GM23248 (cell line): ENCODE measurements around the gene MS4A2. TPM values are rescaled to one million over a fixed set of nuclear protein-coding genes. Genes with fewer than 3 reads are reported as not detected.

Experiments
- DNase-seq: peaks from one replicate; pipeline ENCODE4 v3.0.0-alpha.2; 2015
- H2AFZ ChIP-seq: fragments of 200-600 bp; sonication (generic); 2 replicates; pipeline ENCODE4 v1.6.1; 2016; ENCODE audit warnings: antibody characterized with exemption
- H3F3A ChIP-seq: fragments of 200-600 bp; sonication (generic); 2 replicates; pipeline ENCODE4 v1.6.1; 2016; ENCODE audit warnings: mild to moderate bottlenecking, antibody characterized with exemption, mixed run types; ENCODE audit not compliant: insufficient read depth
- H3K27ac ChIP-seq: fragments of 200-600 bp; sonication (generic); 2 replicates; pipeline ENCODE4 v1.5.1; 2016; ENCODE audit warnings: mild to moderate bottlenecking
- H3K27me3 ChIP-seq: fragments of 200-600 bp; sonication (generic); replicated peaks from 2 replicates; pipeline ENCODE4 v1.6.1; 2016; ENCODE audit warnings: mild to moderate bottlenecking; ENCODE audit not compliant: insufficient read depth
- H3K36me3 ChIP-seq: fragments of 200-600 bp; sonication (generic); 2 replicates; pipeline ENCODE4 v1.6.1; 2016; ENCODE audit warnings: low read depth, mild to moderate bottlenecking
- H3K4me1 ChIP-seq: fragments of 200-600 bp; sonication (generic); 2 replicates; pipeline ENCODE4 v1.6.1; 2016; ENCODE audit warnings: mild to moderate bottlenecking; ENCODE audit not compliant: insufficient read depth
- H3K4me2 ChIP-seq: fragments of 200-600 bp; sonication (generic); one replicate; pipeline ENCODE4 v1.6.1; 2016; ENCODE audit warnings: mild to moderate bottlenecking; ENCODE audit not compliant: unreplicated experiment
- H3K4me3 ChIP-seq: fragments of 200-600 bp; sonication (generic); 2 replicates; pipeline ENCODE4 v1.5.1; 2016; ENCODE audit warnings: mild to moderate bottlenecking
- H3K79me2 ChIP-seq: fragments of 200-600 bp; sonication (generic); 2 replicates; pipeline ENCODE4 v1.6.1; 2016; ENCODE audit warnings: mild to moderate bottlenecking; ENCODE audit not compliant: insufficient read depth
- H3K9ac ChIP-seq: fragments of 200-600 bp; sonication (generic); 2 replicates; pipeline ENCODE4 v1.6.1; 2016; ENCODE audit warnings: mild to moderate bottlenecking
- H3K9me2 ChIP-seq: fragments of 200-600 bp; sonication (generic); 2 replicates; pipeline ENCODE4 v1.6.1; 2016; ENCODE audit warnings: mixed run types, mild to moderate bottlenecking, moderate library complexity; ENCODE audit not compliant: insufficient read depth
- H3K9me3 ChIP-seq: fragments of 200-600 bp; sonication (generic); one replicate; pipeline ENCODE4 v1.6.1; 2017; ENCODE audit warnings: low read depth
- H4K20me1 ChIP-seq: fragments of 200-600 bp; sonication (generic); 2 replicates; pipeline ENCODE4 v1.6.0; 2016; ENCODE audit not compliant: insufficient read depth
- EZH2 ChIP-seq: fragments of 200-600 bp; sonication (generic); IDR thresholded peaks from 2 replicates; pipeline ENCODE4 v1.6.1; 2018; ENCODE audit warnings: antibody characterized with exemption, mild to moderate bottlenecking; ENCODE audit not compliant: insufficient read depth, poor library complexity, severe bottlenecking
- EZH2phosphoT487 ChIP-seq: fragments of 200-600 bp; sonication (generic); IDR thresholded peaks from 2 replicates; pipeline ENCODE4 v1.6.1; 2018; ENCODE audit warnings: antibody characterized with exemption, moderate library complexity, mild to moderate bottlenecking, low read depth; ENCODE audit not compliant: insufficient read depth
- WGBS, 2 experiments: methylation state at CpG; one replicate each; pipeline ENCODE4 v1.1.6; 2015 to 2017; ENCODE audit warnings: low lambda C conversion rate in 2 of 2, low coverage in 1 of 2; ENCODE audit errors: missing lambda C conversion rate in 2 of 2; 5-methylcytosine and 5-hydroxymethylcytosine counted together
- in situ Hi-C: fragments of 300-500 bp; cut with MboI; formaldehyde crosslinking; loops from 2 replicates; pipeline ENCODE4 v1.15.0; 2020
- polyA plus RNA-seq: library from polyadenylated mRNA; unstranded; fragments of >200 nt; fragmentation: Nextera tagmentation; extraction: Ambion mirVana; gene quantifications from 2 replicates; pipeline ENCODE4 v1.2.1, GENCODE V29; 2016
- total RNA-seq: library from RNA; depleted of rRNA; stranded (reverse); fragments of >200 nt; shearing (Covaris generic); gene quantifications from 2 replicates; pipeline ENCODE4 v1.2.3, GENCODE V29; 2014

The MS4A2 gene
- total and polyA plus RNA-seq, 2 experiments from 2014 or later, result not detected

DNA sequence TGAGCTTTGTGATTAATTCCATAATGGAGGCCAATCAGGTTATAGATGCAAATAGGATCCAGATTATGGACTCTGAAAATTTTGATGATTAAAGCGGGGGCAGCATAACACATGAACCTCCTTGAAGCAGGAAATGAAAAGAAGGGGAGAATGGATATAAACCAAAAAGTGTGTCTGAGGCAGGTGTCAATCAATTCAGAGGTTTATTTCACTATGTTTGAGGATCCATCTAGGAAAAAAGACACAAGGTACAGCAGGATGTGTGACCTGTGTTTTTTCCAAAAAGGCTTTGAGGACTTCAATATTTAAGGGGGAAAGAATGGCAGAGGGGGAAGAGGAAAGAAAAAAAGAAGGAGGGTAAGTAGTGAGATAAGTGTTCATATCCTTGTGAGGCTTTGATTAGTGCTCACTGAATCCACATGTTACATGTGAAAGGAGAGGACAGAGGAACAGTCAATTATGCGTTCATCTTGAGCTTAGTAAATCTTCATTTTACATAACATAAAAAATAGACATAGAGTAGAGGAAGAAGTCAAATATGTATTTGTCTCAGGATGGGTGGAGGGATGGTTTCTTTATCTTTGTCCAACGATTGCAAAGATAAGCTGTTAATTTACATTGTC, 34.1 kb downstream of the MS4A2 start:
- no peaks in the 10 kb centered on the region for H4K20me1 ChIP-seq
- no peak for DNase-seq
- no peaks in the 10 kb centered on the region for H3K9me2 ChIP-seq
- no peak overlapping the region for H3K4me3 ChIP-seq
- H3K27me3 ChIP-seq, result no peaks in the 10 kb centered on the region
- H3K79me2 ChIP-seq, result no peaks in the 10 kb centered on the region
- H3F3A ChIP-seq, result no peaks in the 10 kb centered on the region
- no peak overlapping the region for H2AFZ ChIP-seq
- TF ChIP-seq EZH2, result no peak
- TF ChIP-seq EZH2phosphoT487, result no peak
- H3K36me3 ChIP-seq, result no peaks in the 10 kb centered on the region
- no peaks in the 10 kb centered on the region for H3K4me1 ChIP-seq
- no peak overlapping the region for H3K9ac ChIP-seq
- no peak overlapping the region for H3K27ac ChIP-seq
- 10 to 21% methylated on average over 3 of the region's 3 CpGs for WGBS, 2 experiments
- H3K9me3 ChIP-seq, result no peaks in the 10 kb centered on the region
- no peak overlapping the region for H3K4me2 ChIP-seq
- in situ Hi-C loops, result no loop called here

DNA sequence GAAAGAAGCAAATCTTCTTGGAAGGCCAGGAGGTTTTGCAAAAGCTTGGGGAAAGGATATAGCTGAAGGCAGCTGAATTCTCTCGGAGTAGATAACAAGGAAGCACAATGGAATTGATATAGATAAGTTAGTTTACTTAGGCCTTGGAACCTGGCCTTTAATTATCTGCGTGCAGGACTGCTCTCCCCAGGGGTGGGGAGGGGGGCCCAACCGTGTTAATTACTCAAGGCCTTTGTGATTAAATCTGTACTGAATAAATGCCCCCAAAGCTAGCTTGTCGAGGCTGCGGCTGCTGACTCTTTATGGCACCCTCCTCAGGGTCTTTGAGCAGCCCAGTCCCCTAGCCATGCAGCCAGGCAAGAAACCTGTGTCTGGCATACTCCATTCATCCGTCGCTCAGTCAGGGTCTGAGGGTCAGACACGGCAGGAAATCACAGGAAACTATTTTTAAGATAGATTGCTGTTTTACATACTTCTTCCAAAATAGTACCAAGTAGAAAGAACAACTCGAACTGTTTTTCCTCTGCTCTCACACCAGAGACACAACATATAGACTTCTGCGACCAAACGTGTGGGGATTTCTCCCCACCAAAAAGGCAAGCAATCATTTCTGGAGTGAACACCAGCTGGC, 36.5 kb downstream of the MS4A2 start:
- TF ChIP-seq EZH2 (no peak), EZH2phosphoT487 (no peak)
- 16 to 17% methylated on average over 11 of the region's 11 CpGs for WGBS, 2 experiments
- Histone ChIP-seq H3K27ac (no peak overlapping the region), H3K4me2 (no peak overlapping the region), H2AFZ (no peak overlapping the region), H3F3A (no peaks in the 10 kb centered on the region), H4K20me1 (no peaks in the 10 kb centered on the region), H3K36me3 (no peaks in the 10 kb centered on the region), H3K79me2 (no peaks in the 10 kb centered on the region), H3K27me3 (no peaks in the 10 kb centered on the region), H3K9me2 (no peaks in the 10 kb centered on the region), H3K9me3 (no peaks in the 10 kb centered on the region), H3K4me3 (no peak overlapping the region), H3K9ac (no peak overlapping the region), H3K4me1 (no peaks in the 10 kb centered on the region)
- DNase-seq, result no peak
- in situ Hi-C loops, result no loop called here

DNA sequence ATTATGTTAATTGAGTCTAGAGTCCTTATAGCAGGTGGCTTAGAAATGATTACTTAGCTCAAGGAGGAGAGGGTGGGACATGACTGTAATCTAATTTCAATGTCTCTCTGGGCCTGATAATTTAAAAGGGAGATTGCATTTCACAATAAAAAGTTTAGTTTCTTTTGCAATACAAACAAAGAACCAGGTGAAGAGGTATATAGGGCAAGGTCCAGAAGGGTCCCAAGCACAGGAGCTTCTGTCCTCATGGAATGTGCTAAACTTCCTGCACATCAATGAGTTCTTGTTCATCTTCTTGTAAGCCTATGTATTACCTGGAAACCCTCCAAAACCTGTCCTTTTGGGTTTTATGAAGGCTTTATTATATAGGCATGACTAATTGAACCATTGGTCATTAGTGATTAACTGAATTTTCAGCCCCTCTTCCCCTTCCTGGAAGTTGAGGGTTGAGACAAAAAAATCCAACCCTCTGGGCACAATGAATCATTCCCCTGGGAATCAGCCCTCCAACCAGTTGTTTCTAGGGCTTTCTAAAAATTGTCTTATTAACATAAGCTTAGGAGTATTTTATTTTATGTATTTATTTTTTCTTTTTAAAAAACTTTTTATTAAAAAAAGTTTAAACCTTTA, 37.6 kb downstream of the MS4A2 start:
- TF ChIP-seq EZH2, result no peak
- TF ChIP-seq EZH2phosphoT487, result no peak

DNA sequence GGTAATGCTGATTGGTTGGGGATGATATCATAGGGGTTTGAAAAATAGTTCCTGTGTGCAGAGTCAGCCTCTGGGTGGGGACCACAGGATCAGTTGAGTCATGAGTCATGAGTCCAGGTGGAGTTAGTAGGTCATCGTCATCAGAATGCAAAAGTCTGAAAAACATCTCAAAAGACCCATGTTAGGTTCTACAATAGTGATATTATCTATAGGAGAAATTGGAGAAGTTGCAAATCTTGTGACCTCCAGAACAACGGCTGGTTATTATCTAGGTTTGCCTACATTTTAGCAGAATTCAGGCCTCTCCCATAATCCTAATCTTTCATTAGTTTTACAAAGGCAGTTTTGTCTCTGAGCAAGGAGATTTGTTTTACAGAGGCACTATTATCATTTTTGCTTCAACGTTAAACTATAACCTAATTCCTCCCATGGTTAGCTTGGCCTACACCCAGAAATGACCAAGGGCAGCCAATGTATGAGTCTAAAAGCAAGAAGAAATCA, 38.9 kb downstream of the MS4A2 start:
- Histone ChIP-seq H3K27me3 (no peaks in the 10 kb centered on the region), H3K36me3 (no peaks in the 10 kb centered on the region), H4K20me1 (no peaks in the 10 kb centered on the region), H3K9me2 (no peaks in the 10 kb centered on the region), H3K79me2 (no peaks in the 10 kb centered on the region), H3K9me3 (no peaks in the 10 kb centered on the region), H3F3A (no peaks in the 10 kb centered on the region), H3K27ac (no peak overlapping the region), H3K4me1 (no peaks in the 10 kb centered on the region), H3K9ac (no peak overlapping the region), H2AFZ (no peak overlapping the region), H3K4me3 (no peak overlapping the region), H3K4me2 (no peak overlapping the region)
- peak; percentile 8 for DNase-seq
- in situ Hi-C loops, result no loop called here
- 19 to 20% methylated on average over 3 of the region's 3 CpGs for WGBS, 2 experiments
- no peak for TF ChIP-seq EZH2
- TF ChIP-seq EZH2phosphoT487, result no peak

More for the DNA sequence above, 37.6 kb downstream of the MS4A2 start:
- H3K79me2 ChIP-seq, result no peaks in the 10 kb centered on the region
- H3K9me2 ChIP-seq, result no peaks in the 10 kb centered on the region
- H3K36me3 ChIP-seq, result no peaks in the 10 kb centered on the region
- no peaks in the 10 kb centered on the region for H3K9me3 ChIP-seq
- no peak overlapping the region for H3K27ac ChIP-seq
- H3K4me2 ChIP-seq, result no peak overlapping the region
- H3F3A ChIP-seq, result no peaks in the 10 kb centered on the region
- in situ Hi-C loops, result no loop called here
- no peaks in the 10 kb centered on the region for H3K27me3 ChIP-seq
- no peak overlapping the region for H3K9ac ChIP-seq
- H2AFZ ChIP-seq, result no peak overlapping the region
- H4K20me1 ChIP-seq, result no peaks in the 10 kb centered on the region
- H3K4me1 ChIP-seq, result no peaks in the 10 kb centered on the region
- no peak overlapping the region for H3K4me3 ChIP-seq
- DNase-seq, result no peak
